Effector memory CD4-positive, alpha-beta T cell (primary cell): Measurements from ENCODE around the gene HYAL3.
"Not testable (repeated sequence)": the region's sequence is repeated elsewhere in the genome, so short reads cannot be mapped to it uniquely, and the experiment has no call there.

Experiments used
- DNase-seq, 3 donors: peaks; one replicate each; pipeline ENCODE4 v3.0.0-alpha.2; 2020
- H3K27ac ChIP-seq: 2 replicates; pipeline ENCODE4 v1.7.0; 2013; ENCODE audit warnings: mild to moderate bottlenecking, low read length, moderate library complexity; ENCODE audit not compliant: insufficient read depth, poor library complexity, severe bottlenecking
- H3K27me3 ChIP-seq: replicated peaks from 2 replicates; pipeline ENCODE4 v1.7.0; 2013; ENCODE audit warnings: mild to moderate bottlenecking, low read length; ENCODE audit not compliant: insufficient read depth, control insufficient read depth, poor library complexity, severe bottlenecking
- H3K36me3 ChIP-seq: 2 replicates; pipeline ENCODE4 v1.7.0; 2013; ENCODE audit warnings: mild to moderate bottlenecking, low read length, moderate library complexity; ENCODE audit not compliant: control insufficient read depth, insufficient read depth
- H3K4me1 ChIP-seq: 2 replicates; pipeline ENCODE4 v1.7.0; 2013; ENCODE audit warnings: low read length, mild to moderate bottlenecking; ENCODE audit not compliant: control insufficient read depth, insufficient read depth, poor library complexity, severe bottlenecking
- H3K4me3 ChIP-seq: 2 replicates; pipeline ENCODE4 v1.7.0; 2013; ENCODE audit warnings: low read length, low read depth, mild to moderate bottlenecking; ENCODE audit not compliant: insufficient read depth, poor library complexity, severe bottlenecking
- H3K9me3 ChIP-seq: 2 replicates; pipeline ENCODE4 v1.7.0; 2013; ENCODE audit warnings: mild to moderate bottlenecking, low read length, moderate library complexity; ENCODE audit not compliant: control insufficient read depth

The HYAL3 gene

DNA sequence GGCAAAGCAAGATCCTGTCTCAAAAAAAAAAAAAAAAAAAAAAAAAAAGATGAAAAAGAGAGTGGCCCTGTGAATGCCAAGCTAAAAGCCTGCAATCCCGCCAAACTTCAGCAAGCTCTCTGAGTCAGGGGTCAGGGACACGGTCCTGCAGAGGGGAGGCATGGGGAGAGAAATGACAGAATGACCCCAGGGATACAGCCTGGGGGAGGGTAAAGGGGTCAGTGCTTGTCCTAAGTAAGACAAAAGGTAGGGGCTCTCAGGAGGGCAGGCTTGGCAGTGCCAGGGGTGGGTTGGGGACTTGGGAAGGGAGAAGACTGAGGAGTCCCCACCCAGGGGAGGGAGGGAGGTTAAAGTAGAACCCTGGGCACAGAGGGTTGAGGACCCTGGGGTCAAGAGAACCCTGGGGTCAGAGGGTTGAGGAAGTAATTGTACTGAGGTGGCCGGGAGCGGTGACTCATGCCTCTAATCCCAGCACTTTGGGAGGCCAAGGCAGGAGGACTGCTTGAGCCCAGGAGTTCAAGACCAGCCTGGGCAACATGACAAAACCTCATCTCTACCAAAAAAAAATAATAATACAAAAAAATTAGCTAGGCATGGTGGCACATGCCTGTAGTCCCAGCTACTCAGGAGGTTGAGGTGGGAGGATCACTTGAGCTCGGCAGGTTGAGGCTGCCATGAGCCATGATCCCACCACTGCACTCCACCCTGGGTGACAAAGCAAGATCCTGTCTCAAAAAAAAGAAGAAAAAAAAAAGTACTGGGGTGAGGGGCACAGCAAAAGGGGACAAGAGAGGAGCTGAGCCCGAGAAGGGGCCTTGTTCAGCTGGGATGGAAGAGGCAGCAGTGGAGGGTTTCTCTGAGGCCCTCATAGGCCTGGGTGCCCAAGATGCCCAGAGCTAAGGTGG, 35.5 kb downstream of the HYAL3 start:
- Histone ChIP-seq H3K4me3 (no peak overlapping the region), H3K4me1 (peaks cover 7% of the 10 kb centered on the region), H3K27me3 (peaks cover 5% of the 10 kb centered on the region), H3K27ac (no peak overlapping the region), H3K9me3 (no peaks in the 10 kb centered on the region), H3K36me3 (peaks cover 3% of the 10 kb centered on the region)
- DNase-seq, result no peak

DNA sequence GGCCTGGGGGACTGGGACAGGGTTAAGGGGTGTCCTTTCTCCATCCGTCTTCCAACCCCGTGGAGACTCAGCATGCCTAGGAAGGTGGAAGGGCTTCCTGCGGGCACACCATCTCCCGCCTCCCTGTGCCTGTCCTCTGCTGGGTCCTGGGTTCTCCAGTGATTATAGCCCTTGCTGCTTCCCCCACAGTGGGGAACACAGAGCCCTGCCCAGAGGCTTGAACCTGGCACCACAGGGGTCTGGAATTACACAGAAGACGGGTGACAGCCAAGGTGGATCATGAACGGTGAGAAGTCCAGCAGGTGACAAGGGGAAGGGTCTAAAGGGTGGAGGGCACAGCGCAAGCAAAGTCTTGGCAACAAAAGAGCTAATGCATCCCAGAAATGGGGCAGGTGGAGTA, 36.4 kb downstream of the HYAL3 start:
- Histone ChIP-seq H3K4me3 (no peak overlapping the region), H3K27ac (no peak overlapping the region), H3K4me1 (peaks cover 7% of the 10 kb centered on the region), H3K36me3 (peaks cover 12% of the 10 kb centered on the region), H3K27me3 (peaks cover 5% of the 10 kb centered on the region), H3K9me3 (no peaks in the 10 kb centered on the region)
- DNase-seq, result no peak

DNA sequence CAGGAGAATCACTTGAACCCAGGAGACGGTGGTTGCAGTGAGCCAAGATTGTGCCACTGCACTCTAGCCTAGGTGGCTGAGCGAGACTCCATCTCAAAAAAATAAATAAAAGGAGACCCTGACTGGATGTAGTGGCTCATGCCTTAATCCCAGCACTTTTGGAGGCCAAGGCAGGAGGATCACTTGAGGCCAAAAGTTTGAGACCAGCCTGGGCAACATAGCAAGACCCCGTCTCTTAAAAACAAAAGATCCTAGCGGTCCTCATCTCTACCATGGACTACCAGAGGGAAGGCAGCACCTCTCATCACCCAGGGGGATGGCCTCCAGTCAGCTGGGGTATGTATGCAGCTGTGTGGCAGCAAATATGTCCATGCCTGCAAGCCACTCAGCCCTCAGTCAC, 37.0 kb downstream of the HYAL3 start:
- not testable (repeated sequence) for H3K4me1 ChIP-seq, H3K27ac ChIP-seq, H3K4me3 ChIP-seq, H3K9me3 ChIP-seq, H3K27me3 ChIP-seq, DNase-seq
- H3K36me3 ChIP-seq, result peaks cover 18% of the 10 kb centered on the region

DNA sequence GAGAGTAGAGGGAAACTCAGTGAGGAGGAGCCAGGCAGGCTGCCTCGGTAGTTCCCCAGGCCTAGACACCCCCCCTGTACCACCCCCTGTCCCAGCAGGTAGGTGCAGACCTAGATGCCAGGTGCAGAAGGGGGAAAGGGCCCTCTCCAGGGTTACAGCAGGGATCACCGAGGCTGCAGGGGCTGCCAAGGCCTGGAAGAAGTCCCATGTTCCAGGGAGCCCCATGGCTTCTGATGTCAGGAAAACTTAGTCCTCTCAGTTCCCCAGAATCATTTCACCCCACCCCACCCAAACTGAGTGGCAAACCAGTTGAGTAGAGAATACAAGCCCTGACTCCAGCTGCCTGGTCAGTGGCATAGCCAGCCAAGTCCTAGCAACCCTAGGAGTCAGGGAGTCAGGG, 37.7 kb downstream of the HYAL3 start:
- Histone ChIP-seq H3K9me3 (no peaks in the 10 kb centered on the region), H3K27me3 (no peaks in the 10 kb centered on the region), H3K4me3 (no peak overlapping the region), H3K4me1 (peaks cover 7% of the 10 kb centered on the region), H3K27ac (no peak overlapping the region), H3K36me3 (peaks cover 25% of the 10 kb centered on the region)
- DNase-seq, result no peak

DNA sequence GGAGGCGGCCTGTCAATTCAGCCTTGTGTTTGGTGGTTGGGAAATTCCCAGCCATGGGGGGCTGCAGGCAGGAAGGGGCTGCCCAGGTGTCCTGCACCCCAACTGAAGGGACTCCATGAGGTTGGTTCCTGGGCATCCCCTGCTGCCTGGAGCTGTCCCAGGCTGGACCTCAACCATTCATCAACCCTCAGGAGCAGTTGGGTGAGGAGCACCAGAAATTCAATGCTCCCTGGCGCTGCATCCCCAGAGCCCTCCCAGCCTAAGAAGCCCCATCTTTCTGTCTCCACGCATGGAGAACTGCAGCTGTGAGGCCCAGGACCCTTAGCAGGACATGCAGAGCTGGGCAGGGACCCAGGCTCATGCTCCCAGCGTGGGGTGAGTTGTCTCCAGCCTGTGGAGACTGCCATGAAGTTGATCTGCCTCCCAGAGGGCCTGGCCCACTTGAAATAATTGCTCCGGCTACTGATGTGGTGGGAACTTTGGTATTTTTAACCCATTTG, 38.2 kb downstream of the HYAL3 start:
- no peak for DNase-seq
- H3K4me3 ChIP-seq, result no peak overlapping the region

DNA sequence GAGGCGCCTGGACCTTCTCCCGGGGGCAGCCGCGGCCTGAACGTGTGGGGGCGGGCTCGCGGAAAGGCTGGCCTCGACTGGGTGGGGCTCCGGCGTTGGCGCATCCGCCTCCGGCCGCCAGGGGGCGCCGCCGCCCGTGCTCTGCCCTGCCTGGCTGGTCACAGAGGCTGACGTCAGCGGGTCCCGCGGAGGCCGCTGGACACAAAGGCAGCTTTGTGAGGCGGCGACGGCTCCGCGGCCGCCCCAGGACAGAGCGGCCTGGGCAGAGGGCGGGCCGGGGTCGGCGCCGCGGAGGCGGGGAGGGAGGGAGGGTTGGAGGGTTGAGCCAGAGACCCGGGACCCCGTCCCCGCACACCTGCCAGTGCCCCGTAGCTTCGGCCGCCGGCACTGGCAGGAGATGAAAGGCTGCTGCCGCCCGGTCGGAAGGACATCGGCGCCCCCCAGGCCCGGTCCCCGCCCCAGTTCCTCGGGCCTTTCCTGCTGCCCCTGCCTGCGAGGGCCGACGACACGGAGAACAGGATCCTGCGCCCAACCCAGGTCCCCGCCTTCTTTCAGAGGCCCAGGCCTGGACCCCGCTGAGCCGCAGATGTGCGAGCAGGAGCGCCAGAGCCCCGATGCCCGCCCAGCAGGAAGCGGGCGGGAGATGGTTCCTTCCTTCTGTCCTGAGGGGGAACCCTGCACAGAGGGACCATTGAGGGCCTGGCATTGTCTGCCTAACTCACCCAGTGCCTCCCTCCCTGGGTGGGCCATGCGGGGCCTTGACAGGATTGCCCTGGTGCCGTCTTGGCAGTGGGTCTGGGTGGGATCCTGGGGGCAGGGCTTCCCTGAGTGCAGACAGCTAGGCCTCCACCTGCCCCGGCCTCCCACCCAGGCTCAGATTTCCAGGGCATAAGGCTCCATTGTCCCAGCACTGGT, 38.9 kb downstream of the HYAL3 start:
- Histone ChIP-seq H3K27ac (peak overlapping the region; percentile 57), H3K4me3 (peak overlapping the region; percentile 54), H3K27me3 (no peaks in the 10 kb centered on the region), H3K4me1 (peaks cover 7% of the 10 kb centered on the region), H3K9me3 (no peaks in the 10 kb centered on the region), H3K36me3 (peaks cover 33% of the 10 kb centered on the region)
- peak; percentile 70 to 80 (median 72) for DNase-seq

More for the DNA sequence above, 38.2 kb downstream of the HYAL3 start:
- H3K27me3 ChIP-seq, result no peaks in the 10 kb centered on the region
- no peaks in the 10 kb centered on the region for H3K9me3 ChIP-seq
- no peak overlapping the region for H3K27ac ChIP-seq
- H3K36me3 ChIP-seq, result peaks cover 30% of the 10 kb centered on the region
- peaks cover 7% of the 10 kb centered on the region for H3K4me1 ChIP-seq

DNA sequence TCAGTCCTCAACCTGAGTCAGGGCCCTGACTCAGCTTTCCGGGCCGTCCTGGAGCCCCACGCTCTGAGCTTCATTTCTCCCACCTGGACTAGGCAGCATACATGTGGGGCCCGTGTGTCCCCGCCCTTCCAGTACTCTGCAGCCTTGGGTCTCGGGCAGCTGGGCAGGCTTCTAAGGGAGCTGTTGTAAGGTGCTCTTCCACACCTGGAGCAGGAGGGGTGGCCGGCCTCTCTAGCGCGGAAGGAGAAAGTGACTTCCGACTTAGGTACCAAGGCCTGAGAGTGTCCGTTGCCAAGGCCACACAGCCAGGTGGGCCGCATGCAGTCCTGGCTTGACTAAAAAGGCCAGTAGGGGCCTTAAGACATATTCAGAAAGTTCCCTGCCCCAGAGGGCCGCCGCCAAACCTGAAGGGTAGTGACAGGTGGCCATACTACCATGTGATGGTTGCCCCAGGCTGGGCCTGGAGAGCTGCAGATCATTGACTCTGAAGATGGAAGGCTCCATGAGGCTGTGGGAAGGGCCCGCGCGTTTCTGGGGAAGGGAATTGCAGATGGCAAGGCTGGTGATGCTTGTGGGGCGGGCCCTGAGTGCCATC, 39.7 kb downstream of the HYAL3 start:
- H3K27me3 ChIP-seq, result no peaks in the 10 kb centered on the region
- H3K4me3 ChIP-seq, result peak overlapping the region; percentile 54
- H3K27ac ChIP-seq, result peak overlapping the region; percentile 57
- peaks cover 41% of the 10 kb centered on the region for H3K36me3 ChIP-seq
- H3K9me3 ChIP-seq, result no peaks in the 10 kb centered on the region
- peaks cover 7% of the 10 kb centered on the region for H3K4me1 ChIP-seq
- no peak for DNase-seq

DNA sequence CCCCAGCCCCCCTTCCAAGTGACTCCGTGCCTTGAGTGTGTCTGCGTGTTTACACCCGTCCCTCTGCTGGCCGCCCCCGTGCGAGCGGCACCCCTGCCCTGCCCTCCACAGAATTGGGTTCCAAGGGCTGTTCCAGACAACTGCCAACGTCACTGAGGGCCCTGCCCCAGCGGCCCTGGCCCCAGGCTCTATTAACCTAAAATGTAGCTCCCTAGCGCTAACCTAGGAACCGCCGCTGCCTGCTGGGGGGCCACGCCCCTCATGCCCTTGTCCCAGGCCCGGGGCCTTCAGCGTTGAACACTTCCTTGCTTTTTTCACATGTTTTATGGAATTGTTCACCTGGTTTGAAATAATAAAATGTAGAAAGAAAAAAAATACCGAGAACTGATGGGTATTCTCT, 40.2 kb downstream of the HYAL3 start:
- H3K27me3 ChIP-seq, result no peaks in the 10 kb centered on the region
- no peak for DNase-seq
- H3K4me1 ChIP-seq, result peaks cover 7% of the 10 kb centered on the region
- no peak overlapping the region for H3K27ac ChIP-seq
- H3K9me3 ChIP-seq, result no peaks in the 10 kb centered on the region
- H3K36me3 ChIP-seq, result peaks cover 46% of the 10 kb centered on the region
- H3K4me3 ChIP-seq, result no peak overlapping the region

DNA sequence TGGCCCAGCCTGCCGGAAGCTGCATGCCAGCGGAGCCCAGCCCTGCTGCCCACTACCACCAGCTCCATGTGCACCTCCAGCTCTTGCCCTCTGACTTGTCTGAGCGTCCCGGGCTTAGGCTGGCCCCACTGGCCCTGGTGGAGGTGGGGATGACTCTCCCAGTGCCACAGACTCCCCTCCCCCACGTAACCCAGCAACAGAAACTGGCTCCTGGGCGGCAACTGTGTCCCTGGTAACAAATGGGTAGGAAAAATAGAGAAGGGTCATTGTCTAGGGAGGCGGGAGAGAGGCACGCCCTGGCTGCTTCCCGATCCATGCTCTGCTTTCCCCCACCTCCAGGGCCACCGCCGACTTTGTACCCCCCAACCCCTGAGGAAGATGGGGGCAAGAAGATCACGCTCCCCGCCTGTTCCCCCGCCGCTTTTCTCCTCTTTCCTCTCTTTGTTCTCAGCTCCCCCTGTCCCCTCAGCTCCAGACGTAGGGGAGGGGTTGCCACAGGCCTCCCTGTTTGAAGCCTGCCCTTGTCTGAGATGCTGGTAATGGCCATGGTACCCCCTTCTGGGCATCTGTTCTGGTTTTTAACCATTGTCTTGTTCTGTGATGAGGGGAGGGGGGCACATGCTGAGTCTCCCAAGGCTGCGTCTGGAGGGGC, 41.0 kb downstream of the HYAL3 start:
- peaks cover 54% of the 10 kb centered on the region for H3K36me3 ChIP-seq

More for the DNA sequence above, 41.0 kb downstream of the HYAL3 start:
- Histone ChIP-seq H3K4me1 (peaks cover 7% of the 10 kb centered on the region), H3K9me3 (no peaks in the 10 kb centered on the region), H3K4me3 (no peak overlapping the region), H3K27ac (no peak overlapping the region), H3K27me3 (no peaks in the 10 kb centered on the region)
- DNase-seq, result no peak
